DMS114 treated with DMSO at 0.1 percent for 48 hours (cell line): Measurements from ENCODE around the gene ZNF853.
"Not testable (repeated sequence)": the region's sequence is repeated elsewhere in the genome, so short reads cannot be mapped to it uniquely, and the experiment has no call there.

ENCODE experiments used
- DNase-seq: peaks from one replicate; lab custom pipeline; 2025; ENCODE audit not compliant: unreplicated experiment; lab: John Stamatoyannopoulos, UW

The ZNF853 gene

DNA sequence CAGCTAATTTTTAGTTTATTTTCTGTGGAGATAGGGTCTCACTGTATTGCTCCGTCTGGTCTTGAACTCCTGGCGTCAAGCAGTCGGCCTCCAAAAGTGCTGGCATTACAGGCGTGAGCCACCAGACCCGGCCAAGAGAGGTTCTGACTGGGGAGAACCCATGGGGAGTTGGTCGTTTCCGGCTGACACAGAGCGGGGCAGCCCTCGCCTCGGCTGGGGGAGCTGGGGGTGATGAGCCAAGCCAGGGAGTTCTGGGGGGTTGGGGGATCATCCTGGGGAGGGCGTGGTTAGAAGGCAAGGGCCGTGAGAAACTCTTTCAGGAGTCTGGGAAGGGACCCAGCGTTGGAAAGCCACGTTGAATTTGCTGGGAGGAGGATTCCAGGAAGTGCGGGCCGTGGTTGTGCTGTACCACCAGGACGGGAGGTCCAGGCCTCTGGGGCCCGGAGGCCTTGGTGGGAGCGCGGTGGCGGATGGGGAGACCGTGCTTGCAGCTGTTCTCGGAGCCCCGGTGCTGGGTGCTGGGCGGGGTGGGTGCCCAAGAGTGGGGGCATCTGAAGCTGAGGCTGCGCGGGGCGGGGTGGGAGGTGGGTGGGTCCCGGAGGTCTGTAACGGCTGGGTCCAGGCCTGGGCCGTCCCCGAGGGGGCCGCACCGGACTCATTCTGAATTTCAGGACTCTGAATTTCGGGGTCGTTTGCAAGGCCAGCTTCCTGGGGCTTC, 8.4 kb upstream of the ZNF853 start:
- no peak for DNase-seq

DNA sequence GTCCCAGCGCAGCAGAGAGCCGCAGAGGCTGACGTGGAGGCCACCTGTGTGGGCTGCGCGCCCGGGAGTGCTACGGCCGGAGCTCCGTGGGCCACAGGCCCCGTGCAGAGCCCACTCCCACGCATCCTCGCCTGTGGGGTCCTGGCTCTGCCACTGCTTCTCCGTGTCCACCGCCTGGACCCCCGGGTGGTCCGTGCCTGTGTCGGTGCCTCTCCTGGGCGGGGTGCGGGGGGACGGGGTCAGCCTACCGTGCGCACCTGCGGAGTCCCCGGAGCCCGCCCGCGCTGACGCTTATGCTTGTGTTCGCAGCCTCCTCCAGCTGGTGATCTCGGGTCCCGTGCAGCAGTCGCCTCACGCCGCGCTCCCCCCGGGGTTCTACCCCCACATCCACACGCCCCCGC, 7.8 kb upstream of the ZNF853 start:
- no peak for DNase-seq

DNA sequence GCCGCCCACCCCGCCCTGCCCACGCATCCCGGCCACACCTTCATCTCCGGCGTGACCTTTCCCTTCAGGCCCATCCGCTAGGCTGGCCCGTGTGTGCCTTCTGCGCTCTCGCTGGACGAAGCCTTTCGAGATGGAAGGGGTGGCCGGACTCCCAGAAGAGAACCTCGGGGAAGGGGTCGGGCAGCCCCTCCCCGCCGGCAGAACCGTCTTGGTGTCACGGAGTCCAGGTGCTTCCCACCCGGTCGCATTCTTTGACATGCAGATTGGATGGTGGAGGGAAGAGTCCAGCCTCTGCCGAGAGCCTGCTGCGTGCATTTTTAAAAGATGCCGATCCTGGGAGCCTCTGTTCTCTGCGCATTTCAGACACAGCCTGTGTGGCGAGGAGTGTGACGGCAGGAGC, 7.3 kb upstream of the ZNF853 start:
- no peak for DNase-seq

DNA sequence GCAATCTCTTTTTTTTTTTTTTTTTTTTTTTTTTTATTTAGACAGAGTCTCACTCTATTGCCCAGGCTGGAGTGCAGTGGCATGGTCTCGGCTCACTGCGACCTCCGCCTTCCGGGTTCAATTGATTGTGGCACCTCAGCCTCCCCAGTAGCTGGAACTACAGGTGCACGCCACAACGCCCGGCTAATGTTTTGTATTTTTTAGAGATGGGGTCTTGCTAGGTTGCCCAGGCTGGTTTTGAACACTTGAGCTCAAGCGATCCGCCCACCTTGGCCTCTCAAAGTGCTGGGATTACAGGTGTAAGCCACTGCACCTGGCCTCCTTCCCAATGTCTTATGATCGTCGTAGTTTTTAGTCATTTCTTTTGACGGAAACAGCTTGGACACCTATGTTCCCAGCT, 6.6 kb upstream of the ZNF853 start:
- DNase-seq, result no peak

DNA sequence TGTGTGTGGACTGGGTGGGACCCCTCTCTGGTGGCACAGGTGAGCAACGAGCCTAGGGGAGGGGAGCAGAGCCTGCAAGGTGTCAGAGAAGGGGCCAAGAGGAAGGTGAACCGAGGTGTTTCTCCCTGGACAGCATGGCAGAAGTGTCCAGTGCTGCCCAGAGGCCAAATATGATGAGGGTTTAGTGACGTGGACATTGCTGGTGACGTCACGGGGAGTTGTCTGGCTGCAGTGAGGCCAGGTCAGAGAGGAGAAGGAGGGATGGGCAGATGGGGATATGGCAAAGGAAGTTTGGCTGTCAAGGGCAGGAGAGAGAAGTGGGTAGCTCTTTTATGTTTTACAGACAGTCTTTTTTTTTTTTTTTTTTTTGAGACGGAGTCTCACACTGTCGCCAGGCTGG, 2.6 kb upstream of the ZNF853 start:
- DNase-seq, result no peak

DNA sequence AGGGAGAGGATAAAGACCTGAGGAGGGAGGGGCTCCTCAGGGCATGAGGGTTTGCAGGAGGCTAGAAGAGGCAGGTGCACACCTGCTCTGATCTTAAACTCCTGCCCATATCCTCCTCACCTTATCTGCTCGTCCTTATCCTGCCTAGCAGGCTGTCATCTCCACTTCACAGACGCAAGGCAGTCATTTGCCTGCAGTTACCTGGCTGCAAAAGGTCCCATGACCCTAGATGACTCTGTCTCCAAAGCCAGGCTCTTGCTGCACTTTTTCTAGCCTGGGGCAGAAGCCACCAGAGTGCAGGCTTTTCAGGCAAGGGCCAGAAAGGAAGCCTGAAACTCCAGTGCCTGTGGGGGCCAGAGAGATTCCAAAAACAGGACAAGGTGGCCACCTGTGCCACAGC, 1.7 kb upstream of the ZNF853 start:
- no peak for DNase-seq

DNA sequence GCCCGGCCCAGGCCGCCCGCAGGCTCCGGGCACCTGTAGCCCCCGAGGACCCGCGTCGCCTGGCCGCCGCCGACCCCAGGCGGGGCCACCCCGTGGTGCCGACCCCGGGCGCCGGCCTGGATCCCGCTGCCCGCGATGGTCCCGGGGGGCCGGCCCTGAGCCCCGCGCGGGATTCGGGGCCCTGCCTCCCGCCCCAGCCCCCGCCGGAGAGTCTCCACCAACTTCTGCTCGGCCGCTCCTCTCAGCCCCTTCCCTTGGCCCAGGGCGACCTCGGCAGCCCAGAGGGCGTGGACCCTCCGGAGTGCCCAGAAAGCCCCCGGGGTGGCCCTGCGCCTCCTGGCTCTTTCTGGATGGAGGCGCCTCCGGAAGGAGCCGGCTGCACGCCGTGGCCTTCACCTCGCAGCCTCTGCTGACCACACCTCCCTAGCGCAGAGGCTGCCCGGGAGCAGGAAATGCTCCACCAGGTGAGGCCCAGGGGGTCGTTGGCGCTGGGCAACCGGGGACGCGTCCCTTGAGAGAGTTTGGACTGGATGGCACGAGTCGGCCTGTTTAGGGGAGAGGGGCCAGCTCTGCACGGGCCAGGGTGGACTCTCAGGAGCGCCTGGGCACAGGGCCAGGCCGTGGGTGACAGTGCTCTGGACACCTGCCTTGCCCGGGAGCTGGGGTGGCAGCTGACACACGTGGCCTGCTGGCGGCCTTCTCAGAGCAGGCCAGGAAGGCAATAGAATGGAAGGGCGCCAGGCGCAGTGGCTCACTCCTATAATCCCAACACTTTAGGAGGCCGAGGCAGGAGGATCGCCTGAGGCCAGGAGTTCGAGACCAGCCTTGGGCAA, 529 bp downstream of the ZNF853 start:
- DNase-seq, result no peak

DNA sequence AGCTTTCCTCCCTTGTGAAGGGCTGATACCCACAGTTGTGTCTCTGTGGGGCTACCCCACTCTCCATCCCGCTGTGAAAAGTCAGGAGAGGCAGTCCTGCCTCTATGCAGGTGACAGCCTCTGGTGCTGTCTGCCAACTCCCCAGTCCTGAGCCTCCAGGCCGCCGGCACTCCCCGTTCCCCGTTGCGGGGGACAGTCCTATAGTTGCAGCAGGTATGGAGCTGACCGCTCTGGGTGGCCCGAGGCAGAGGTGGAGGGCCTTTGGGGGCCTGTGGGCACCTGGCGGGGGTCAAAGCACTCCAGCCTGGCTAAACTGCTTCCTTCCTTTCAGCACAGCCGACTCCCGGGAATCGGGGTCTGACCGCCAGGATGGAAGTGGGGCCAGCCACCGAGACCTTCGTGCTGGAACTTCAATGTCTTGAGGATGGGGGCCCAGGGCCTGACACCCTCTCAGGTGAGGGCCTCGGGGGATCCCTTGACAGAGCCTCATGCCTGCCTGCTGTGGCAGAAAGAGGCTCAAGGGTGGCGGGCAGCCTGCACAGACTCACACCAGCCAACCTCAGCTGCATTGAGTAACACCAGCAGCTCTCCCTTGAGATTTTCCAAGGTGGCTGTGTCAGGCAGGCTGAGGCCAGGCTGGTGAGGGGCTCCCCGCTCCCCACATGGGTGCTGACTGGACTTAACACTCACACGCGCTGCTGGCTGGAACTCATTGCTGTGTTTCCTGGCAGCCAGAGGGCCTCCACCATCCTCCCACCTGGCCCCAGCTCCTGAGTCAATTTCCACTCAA, 1.6 kb downstream of the ZNF853 start:
- DNase-seq, result no peak

DNA sequence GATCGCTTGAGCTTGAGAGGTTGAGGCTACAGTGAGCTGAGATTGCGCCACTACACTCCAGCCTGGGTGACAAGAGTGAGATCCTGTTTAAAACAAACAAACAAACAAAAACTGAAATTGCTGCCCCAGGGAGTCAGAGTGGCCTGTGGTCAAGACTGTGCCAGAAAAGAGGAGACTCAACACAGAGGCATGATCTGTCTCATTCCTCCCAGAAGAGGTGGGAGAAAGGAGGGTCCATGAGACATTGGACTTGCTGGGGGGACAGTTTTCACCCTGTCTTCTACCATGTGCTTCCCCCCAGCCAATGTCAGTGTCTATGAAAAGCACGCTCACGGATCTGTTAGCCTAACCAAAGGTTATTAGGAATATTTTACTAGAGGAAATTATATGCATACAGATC, 3.2 kb downstream of the ZNF853 start:
- no peak for DNase-seq

DNA sequence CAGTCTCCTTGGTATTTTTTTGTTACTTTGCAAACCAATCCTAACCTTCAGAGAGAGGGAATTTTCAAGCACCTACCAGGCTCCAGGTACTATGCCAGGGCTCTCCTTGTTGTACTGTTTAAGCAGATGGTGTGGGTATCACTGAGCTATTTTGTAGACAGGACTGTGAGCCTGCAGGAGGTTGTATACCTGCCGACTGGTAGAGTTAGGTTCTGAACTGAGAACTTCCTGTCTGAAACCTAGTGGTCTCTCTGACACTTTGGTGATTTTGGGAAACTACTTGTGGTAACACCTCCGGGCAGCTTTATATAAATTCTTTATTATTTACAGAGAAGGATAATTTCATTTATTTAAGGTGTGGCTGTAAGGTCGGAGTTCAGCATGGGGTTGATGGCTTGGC, 4.6 kb downstream of the ZNF853 start:
- no peak for DNase-seq

DNA sequence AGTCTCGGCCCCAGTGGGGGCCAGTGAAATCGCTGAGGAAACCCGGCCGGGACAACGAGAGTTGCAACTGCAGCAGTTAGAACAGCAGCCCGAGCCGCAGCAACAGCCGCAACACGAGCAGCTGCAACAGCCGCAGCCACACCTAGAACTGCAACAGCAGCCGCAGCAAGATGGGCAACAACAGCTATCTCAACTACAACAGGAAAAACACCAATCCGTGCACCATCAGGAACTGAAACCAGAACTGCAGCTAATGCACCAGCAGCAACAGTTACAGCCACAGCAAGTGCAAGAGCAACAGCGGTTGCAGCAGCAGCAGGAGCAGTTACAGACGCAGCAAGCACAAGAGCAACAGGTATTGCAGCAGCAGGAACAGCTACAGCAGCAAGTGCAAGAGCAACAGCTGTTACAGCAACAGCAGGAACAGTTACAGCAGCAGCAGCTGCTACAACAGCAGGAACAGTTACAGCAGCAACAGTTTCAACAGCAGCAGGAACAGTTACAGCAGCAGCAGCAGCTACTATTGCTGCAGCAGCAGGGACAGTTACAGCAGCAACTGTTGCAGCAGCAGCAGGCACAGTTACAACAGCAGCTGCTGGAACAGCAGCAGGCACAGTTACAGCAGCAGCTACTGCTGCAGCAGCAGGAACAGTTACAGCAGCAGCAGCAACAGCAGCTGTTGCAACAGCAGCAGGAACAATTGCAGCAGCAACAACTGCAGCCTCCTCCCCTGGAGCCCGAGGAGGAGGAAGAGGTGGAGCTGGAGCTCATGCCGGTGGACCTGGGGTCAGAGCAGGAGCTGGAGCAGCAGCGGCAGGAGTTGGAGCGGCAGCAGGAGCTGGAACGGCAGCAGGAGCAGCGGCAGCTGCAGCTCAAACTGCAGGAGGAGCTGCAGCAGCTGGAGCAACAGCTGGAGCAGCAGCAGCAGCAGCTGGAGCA, 6.1 kb downstream of the ZNF853 start:
- DNase-seq, result no peak

DNA sequence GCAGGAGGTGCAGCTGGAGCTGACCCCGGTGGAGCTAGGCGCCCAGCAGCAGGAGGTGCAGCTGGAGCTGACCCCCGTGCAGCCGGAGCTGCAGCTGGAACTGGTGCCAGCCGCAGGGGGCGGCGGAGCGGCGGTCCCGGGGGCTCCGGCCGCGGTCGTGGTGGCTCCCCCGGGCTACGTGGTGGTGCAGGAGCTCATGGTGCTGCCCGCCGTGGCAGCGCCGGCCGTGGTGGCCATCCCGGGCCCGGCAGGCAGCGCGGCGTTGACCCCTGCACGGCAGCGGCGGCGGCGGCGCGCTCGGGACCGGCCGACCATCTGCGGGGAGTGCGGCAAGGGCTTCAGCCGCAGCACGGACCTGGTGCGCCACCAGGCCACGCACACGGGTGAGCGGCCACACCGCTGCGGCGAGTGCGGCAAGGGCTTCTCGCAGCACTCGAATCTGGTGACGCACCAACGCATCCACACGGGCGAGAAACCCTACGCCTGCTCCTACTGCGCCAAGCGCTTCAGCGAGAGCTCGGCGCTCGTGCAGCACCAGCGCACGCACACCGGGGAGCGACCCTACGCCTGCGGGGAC, 6.8 kb downstream of the ZNF853 start:
- no peak for DNase-seq

DNA sequence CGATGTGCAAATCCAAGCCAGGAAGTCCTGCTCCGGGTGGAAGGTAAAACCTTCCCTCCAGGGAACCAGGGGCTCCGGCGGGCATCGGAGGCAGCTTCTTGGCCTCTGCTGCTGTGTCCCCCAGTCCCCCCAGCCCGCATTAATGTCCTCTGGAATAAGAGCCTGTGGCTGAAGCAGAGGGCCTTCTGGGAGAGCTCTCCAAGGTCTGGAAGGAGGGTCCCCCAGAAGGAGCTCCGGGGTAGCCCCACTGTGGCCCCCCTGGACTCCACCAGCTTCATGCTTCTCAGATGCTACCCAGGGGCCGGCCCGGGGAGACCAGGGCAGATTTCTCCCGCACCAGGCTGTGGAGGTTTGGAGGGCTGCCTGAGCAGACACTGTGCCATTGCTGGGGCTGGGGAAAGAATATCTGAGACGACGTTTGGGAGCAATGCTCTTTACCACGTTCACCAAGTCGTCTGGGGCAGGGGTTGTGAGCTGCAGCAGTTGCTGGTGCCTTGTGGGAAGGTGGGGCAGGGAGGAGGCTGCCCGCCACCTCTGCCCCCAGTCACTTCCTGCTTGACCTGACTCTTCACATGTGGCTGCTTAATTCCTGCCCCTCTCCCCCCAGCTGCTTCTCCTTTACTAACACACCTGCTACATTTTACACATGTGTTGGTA, 8.3 kb downstream of the ZNF853 start:
- no peak for DNase-seq

DNA sequence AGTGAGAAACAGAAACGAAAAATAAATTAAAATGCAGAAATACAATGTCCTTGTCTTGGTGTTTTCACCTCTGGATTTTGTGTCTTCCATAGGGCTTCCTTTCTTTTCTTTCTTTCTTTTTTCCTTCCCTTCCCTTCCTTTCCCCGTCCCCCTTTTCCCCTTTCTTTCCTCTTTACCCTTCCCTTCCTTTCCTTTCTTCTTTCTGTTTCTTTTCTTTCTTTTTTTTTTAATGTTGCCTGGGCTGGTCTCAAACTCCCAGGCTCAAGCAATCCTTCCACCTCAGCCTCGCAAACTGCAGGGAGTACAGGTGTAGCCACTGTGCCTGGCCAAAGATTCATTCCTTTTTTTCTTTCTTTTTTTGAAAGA, 8.8 kb downstream of the ZNF853 start:
- no peak for DNase-seq

DNA sequence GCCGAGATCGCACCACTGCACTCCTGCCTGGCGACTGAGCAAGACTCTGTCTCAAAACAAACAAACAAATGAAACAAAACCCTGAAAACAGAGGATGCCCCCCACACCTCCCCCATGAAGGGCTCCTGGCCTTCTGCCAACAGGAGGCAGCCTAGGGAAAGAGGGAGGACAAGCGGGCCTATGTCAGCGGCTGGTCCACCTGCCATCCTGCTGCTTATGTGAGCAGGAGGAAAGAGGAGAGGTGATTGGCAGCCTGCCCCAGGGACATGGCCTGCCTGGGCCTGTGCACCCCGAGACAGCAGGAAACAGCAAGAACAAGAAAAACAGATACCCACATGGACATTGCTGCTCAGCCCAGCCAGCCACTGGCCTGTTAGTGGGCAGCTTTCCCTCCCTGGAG, 12.6 kb downstream of the ZNF853 start:
- DNase-seq, result no peak

DNA sequence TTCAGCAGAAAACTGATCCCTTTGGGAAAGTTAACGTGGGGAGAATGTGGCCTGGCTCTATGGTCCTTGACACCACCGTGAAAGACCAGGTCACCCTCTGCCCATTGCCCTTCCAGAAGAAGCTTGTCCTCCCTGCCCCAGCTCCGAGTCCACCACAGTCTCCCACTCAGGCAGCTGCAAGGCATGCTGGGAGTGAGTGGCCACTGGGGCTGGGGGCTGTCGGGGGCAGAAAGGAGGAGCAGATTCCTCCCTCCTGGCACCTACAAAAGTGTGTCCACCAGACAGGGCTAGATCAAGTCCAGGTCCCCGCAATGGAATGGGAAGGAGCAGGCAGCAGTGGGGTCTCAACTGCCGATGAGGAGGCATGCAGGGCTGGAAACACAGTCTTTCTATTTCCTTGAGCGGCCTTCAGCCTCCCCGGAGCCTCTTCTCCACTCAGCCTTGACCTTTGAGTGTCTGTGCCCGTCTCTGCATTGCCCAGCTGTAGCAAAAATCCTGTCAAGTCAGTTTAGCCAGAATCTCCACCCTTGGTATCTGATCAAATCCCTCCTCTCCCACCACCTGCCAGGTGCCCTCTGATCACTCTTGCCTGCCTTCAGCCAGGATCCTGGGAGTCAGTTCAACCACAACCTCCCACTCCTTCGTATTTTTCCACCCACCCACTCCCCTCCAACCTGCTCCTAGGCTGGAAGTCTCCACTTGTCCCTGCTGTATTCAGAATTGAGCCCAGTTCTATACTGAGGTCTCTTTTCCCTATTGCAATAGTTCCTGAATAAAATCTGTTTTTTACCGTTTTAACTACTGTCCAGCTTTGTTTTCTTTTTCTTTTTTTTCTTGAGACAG, 14.8 kb downstream of the ZNF853 start:
- DNase-seq, result no peak

DNA sequence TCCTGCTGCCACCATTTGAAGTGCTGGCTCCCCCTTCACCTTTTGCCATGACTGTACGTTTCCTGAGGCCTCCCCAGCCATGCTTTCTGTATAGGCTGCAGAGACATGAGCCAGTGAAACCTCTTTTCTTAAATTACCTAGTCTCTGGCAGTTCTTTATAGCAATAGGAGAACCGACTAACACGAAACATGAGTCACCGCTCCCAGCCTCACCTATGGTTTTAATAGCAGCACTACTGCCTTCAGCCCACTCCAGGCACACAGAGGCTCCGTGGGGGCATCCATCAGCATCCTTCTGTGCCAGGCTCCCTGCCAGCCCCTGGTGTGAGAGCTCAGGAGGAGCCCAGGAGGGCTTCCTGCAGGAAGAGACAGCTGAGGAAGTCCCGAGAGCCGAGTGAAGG, 16.2 kb downstream of the ZNF853 start:
- no peak for DNase-seq

DNA sequence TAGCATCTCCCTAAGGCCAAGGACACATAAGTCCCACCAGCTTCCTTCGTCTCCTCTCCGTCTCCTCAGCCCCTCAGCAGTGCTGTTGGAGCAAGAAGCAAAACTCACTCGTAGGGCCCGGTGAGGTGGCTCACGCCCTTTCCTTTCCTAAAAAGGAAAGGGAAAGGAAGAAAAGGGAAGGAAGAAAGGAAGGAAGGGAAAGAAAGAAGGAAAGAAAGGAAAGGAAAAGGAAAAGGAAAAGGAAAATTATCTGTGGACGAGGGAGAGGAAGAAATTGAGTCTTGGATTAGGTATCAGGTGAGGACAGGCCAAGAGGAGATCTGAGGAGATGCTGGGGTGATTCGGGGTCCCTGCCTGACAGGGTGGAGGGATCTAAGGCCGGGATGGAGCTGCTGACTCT, 18.6 kb downstream of the ZNF853 start:
- no peak for DNase-seq

DNA sequence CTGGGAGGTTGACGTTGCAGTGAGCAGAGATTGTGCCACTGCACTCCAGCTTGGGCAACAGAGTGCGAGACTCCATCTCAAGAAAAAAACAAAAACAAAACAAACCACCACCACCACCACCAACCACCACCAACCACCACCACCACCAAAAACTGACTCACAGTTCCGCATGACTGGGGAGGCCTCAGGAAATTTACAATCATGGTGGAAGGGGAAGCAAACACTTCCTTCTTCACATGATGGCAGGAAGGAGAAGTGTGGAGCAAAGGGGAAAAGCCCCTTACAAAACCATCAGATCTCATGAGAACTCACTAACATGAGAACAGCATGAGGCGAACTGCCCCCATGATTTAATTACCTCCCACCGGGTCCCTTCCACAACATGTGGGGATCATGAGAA, 19.6 kb downstream of the ZNF853 start:
- DNase-seq, result not testable (repeated sequence)
